H54 (cell line): Measurements from ENCODE around the gene DIPK1C.

Source experiments
- DNase-seq: peaks from one replicate; pipeline ENCODE4 v3.0.0; 2011; ENCODE audit warnings: low spot score, mixed read lengths; ENCODE audit not compliant: insufficient read length
- FAIRE-seq: peaks from 3 replicates; lab custom pipeline; 2011; peaks lifted over from hg19 to GRCh38; lab: Jason Lieb, UNC
- POLR2A ChIP-seq: IDR thresholded peaks from 2 replicates; pipeline ENCODE4 v1.6.1; 2011; ENCODE audit warnings: low read depth, mild to moderate bottlenecking, low read length

DIPK1C gene

DNA sequence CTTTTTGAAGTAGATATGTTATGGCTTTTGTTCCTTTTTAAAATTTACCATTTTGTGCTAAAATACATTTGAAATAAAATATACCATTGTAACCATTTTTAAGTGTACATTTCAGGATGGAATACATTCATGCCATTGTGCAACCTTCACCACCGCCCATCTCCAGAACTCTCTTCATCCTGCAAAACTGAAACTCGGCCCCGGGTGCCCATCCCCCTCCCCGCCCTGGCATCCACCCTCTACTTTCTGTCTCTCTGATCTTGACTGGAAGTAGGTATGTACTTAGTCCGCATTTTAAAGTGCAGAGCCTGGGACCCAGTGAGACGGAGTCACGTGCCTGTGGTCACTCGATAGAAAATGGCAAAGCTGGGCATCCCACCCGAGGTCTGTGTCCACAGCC, 45.6 kb downstream of the DIPK1C start:
- no peak for FAIRE-seq
- DNase-seq = no peak

DNA sequence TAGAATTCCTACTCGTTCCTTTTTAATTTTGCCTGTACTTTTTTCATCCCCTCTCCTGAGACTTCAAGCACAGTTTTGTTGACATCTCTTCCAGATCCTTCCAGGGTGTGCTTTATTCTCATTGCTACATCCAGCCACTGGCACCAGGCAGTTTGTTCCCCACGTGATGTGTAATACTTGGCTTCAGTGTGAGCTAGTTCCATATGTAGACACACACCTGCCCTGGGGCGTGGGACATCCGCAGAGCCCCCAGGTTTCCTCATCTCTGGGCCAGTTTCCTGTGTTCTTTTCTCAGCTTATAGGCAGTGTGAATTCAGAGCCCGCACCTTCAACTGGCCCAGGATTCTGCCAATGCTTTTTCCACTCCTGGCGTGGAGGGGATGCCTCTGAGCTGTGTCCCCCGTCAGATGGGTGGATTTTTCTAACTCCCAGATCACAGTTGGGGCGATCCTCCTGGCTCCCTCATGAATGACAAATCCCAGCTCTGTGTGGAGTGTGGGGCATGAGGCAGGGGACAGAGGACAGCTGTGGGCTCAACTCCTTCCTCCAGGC, 46.6 kb downstream of the DIPK1C start:
- DNase-seq (no peak), FAIRE-seq (no peak)
- TF ChIP-seq POLR2A = no peak

More for the DNA sequence above, 45.6 kb downstream of the DIPK1C start:
- no peak for TF ChIP-seq POLR2A

DNA sequence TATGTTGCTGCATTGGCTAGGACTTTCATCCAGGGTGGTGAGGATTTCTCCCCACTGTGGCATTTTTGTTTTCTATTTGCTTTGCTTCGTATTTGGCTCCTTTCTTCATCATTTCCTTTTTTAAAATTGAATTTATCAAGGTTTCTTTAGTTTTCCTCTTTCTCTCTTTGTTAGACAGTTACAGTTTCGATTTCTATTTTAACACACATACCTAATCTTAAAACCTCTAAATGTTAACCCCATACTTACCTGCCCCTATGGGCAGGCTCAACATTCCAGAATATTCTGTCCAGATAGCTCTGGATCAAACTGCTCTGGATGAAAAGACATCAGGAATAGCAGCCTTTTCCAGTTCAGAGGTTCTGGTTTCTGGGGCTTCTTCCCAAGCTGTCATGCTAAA, 49.2 kb downstream of the DIPK1C start:
- no peak for DNase-seq
- no peak for FAIRE-seq
- no peak for TF ChIP-seq POLR2A

DNA sequence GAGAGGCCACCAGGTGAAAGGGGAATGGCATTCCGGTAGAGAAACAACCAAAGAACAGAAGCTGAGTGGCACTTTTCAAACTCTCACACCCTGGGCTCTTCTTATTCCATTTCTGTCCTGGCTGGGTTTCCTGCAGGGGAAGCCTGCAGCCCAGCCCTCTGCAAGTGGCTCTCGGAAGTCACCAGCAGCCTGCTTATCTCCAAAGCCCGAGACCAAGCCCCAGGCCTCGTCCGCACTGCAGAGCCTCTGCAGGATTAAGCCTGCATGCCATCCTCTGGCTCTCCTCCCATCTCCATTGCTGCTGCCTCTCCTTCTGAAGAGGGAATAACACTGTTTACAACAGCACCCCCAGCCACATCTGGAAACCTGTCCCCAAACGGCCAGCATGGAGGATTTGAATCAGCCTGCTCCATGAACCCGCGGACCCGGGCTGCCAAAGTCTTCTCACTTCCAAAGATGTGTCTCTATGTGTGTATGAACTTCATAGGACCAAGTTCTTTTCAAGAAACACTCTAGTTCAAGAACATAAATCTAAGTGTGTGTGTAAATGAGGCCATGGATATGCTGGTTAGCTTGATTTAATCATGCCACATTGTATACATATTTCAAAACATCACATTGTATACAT, 54.2 kb downstream of the DIPK1C start:
- TF ChIP-seq POLR2A = no peak
- no peak for FAIRE-seq

DNA sequence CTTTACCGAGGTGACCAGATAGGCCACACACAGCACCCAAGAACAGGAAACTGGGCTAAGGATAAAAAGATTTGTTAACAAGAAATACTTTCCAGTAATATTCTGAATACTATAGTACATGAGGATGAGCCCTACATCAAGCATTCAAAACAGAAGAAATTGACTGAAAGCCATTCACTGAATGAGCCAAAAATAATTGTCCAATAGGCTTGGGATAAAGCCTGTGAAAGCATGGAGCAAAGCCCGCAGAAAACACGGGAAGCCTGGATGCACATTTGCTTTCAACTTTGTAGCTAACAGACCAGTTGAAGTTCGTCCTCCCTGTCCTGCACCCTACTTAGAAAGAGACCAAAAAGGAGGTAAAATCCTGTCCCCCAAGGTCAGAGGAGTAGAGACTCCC, 56.3 kb downstream of the DIPK1C start:
- no peak for TF ChIP-seq POLR2A
- FAIRE-seq (no peak), DNase-seq (no peak)

More for the DNA sequence above, 54.2 kb downstream of the DIPK1C start:
- no peak for DNase-seq

DNA sequence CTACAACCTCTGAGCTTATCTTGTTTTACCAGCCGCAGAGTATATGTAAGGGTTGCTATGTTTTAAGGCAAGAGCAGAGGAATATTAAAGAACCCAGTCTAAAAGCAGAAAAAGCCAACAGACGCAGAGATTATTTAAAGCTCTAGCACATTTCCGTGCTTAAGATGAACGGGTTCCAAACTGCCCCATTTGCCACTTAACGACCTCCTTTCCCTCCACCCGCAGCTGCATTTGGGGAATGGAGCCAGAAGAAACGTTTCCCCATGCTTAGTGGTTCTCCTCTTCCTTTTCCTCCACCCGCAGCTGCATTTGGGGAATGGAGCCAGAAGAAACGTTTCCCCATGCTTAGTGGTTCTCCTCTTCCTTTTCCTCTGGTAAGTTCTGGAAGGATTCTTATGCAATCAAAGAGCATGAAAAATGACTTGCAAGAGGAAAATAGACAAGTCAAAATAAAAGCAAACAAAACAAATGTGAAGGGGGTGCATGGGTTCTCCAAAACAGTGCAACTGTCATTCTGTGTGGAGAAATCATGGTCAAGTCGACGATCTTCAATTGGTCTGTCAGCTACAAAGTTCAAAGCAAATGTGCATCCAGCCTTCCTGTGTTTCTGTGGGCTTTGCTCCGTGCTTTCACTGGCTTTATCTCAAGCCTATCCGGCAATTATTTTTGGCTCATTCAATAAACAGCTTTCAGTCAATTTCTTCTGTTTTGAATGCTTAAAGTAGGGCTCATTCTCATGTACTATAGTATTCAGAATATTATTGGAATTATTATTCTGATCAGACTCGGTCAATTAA, 57.8 kb downstream of the DIPK1C start:
- no peak for FAIRE-seq

DNA sequence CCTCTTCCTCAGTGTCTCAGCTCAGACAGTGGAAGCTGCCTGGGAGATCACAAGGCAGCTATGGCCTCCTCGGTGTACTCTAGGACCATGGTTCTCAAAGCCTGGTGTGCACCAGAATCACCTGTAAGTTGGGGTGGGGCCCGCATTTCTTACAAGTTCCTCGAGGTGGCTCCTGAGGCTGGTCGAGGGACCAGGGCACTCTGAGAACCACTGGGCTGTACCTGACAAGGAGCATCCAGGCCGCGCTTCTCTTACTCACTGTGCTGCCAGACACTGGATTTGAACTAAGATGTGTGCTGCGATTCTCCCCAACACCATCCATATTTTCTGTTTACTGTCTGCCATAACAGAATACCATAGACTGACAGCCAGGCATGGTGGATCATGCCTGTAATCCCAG, 59.5 kb downstream of the DIPK1C start:
- TF ChIP-seq POLR2A = no peak
- DNase-seq (no peak), FAIRE-seq (no peak)

More for the DNA sequence above, 57.8 kb downstream of the DIPK1C start:
- TF ChIP-seq POLR2A = no peak
- DNase-seq = no peak

DNA sequence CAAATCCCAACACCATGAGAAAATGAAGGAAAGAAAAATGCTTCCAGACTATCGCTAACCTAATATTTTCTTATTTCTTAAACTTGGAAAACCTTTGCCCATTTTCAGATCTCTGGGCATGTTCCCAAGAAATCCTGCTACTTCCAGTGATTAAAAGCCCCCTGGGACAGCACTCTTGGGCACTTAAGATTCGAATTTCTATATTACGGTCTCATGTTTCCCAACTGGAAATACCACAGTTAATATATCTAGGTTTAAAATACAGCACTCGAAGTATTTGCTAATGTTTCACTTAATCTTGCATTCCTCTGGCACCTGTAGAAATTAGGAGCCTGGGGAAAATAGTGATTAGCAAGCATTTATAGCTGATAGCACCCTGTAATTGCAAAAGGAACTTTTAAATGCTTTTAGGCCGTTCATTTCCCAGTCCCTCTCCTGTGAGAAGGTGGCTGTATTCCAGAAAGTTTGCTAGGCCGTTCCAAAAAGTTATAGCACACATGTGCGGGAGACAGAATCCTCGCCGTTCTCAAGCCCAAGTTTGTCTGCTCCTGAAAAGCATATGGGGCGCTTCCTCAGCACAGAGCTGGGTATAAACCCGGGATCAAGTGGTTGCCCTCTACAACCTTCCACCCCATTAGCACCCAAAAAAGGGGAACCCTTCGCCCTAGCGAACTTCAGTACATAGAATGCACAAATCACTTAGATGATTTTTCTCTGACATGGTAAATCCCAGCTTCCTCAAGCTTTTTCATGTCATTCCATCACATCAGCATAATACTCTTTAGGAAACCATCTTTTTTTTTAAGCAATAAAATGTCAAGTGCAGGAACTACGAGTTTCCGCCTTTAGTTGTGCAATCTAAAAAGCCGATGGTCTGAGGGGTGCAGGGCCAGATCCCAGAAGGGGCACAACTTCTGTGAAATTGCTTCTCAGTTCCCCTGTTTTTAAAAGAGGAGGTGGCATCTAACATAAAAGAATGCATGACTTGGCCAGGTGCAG, 60.6 kb downstream of the DIPK1C start:
- no peak for DNase-seq
- no peak for FAIRE-seq
- TF ChIP-seq POLR2A = no peak

DNA sequence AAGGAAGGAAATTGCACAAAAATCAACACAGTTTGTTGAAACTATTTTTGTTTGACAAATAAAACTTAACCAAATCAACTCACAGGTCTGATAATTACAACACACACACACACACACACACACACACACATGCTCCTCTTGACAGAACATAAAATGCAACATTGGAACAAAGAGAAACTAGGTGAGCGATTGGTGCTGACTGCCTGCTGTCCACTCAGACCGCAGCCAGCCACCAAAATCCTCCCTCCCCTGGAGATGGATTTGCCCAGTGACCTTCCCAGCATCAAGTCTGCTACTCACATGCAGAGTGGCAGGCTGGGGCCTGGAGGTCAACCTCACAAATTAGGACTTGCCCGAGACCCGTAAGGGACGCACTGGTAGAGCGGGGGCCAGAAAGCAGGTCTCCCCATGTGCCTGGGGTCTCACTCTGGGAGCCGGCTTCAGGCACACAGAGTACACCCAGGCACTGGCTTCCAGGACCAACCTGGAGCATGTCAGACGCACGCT, 61.4 kb downstream of the DIPK1C start:
- no peak for FAIRE-seq
- no peak for DNase-seq

DNA sequence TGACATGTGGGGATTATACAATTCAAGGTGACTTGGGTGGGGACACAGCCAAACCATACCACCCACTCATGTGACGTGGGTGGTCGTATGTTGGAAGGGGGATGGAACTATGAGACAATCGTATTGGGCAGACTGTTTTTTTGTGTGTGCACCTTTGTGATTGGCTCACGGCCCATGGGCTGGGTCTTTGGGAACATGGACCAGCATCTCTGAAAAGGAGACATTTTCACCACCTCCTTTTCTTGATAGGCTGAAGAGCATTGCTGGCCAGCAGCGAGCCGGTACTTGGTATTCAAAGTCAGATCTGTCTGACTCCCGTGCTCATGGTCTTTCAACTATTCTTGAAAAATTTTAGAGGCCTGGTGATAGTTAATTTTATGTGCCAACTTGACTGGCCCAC, 62.1 kb downstream of the DIPK1C start:
- no peak for TF ChIP-seq POLR2A
- DNase-seq (no peak), FAIRE-seq (no peak)

More for the DNA sequence above, 61.4 kb downstream of the DIPK1C start:
- TF ChIP-seq POLR2A = no peak

DNA sequence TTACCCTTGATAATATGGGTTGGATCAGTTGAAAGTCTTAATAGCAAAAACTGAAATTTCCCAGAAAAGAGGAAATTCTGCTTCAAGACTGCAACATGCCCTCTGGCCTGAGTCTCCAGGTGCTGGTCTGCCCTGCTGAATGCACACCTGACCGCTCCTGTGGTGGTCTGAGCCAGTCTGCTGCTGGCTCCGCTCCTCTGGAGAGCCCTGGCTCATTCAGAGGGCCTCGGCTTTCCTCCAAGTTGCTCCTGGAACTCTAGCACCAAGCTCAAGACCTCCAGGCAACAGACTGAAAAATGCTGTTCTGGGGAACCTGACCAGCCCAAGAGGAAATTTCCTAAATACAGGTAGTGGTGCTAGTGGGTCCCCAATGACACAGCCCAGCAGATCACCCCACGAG, 64.8 kb downstream of the DIPK1C start:
- FAIRE-seq (no peak), DNase-seq (no peak)
- TF ChIP-seq POLR2A = no peak

DNA sequence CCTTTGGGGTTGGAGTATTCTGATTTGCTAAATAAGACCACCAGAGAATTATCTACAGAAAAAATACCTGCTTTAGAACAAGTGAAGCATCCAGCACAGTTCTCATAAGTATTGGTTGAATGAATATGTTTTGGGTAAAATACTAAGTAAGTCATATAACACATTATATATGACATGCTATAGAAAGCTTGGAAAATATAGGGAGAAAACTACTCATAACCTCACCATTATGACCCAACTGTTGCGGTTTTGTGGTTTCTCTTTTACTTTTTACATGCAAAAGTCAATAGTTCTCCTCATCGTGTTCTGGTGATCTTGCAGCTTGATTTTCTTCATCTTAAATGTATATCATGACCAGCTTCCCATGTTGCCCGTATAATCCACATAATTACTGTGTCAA, 66.2 kb downstream of the DIPK1C start:
- no peak for FAIRE-seq
- TF ChIP-seq POLR2A = no peak

DNA sequence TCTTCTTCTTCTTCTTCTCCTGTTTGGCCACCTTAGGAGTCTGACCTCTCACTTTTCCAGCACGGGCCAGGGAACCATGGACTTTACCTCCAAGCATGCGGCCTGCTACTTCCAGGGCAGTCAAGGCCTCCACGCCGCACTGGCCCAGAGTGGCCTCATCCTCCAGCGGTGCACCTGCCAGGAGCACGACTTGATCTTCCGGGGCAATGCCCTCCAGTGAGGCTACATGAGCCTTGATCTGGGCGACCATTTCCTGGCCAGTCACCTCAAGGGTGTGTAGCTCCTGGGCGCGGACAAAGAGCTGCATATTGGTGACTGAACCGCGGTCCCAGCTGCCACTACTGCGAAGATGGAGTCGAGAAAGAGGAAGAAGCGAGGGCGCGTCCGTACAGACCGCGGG, 67.1 kb downstream of the DIPK1C start:
- TF ChIP-seq POLR2A = no peak
- no peak for FAIRE-seq
- no peak for DNase-seq

More for the DNA sequence above, 66.2 kb downstream of the DIPK1C start:
- DNase-seq = no peak
